GM19099 (cell line): ENCODE results near the gene ABCA6.

ENCODE experiments used
- POLR2A ChIP-seq: IDR thresholded peaks from 3 replicates; pipeline ENCODE4 v1.6.1; 2011; ENCODE audit warnings: low read depth; ENCODE audit not compliant: insufficient read length; ENCODE audit errors: extremely low read depth

Gene ABCA6

GRCh38 chr17:69066482-69066881 is 75.2 kb downstream of the ABCA6 start:
- TF ChIP-seq POLR2A: no peak

- no peak for TF ChIP-seq POLR2A
Observed at GRCh38 chr17:69065113-69065512, 76.6 kb downstream of the ABCA6 start.

- TF ChIP-seq POLR2A: no peak
Observed at GRCh38 chr17:69064476-69064875, 77.2 kb downstream of the ABCA6 start.

- no peak for TF ChIP-seq POLR2A
Observed at GRCh38 chr17:69064001-69064400, 77.7 kb downstream of the ABCA6 start.

GRCh38 chr17:69062860-69063581 is 78.7 kb downstream of the ABCA6 start:
- no peak for TF ChIP-seq POLR2A

GRCh38 chr17:69061721-69062556 is 79.8 kb downstream of the ABCA6 start:
- TF ChIP-seq POLR2A: no peak

GRCh38 chr17:69060822-69061221 is 80.9 kb downstream of the ABCA6 start, which contains the start of gene ABCA9:
Gene ABCA9 (minus strand): TSS chr17:69060927. CDS start chr17:69051126, 9,801 bp downstream.
- TF ChIP-seq POLR2A: no peak

- no peak for TF ChIP-seq POLR2A
Observed at GRCh38 chr17:69059458-69060175, 82.1 kb downstream of the ABCA6 start.

GRCh38 chr17:69058165-69058564 is 83.5 kb downstream of the ABCA6 start:
- no peak for TF ChIP-seq POLR2A

GRCh38 chr17:69057280-69057679 is 84.4 kb downstream of the ABCA6 start:
- TF ChIP-seq POLR2A: no peak

- no peak for TF ChIP-seq POLR2A
Observed at GRCh38 chr17:69056179-69056823, 85.4 kb downstream of the ABCA6 start.

GRCh38 chr17:69055334-69055733 is 86.4 kb downstream of the ABCA6 start:
- no peak for TF ChIP-seq POLR2A

GRCh38 chr17:69050999-69051775 is 90.5 kb downstream of the ABCA6 start:
- no peak for TF ChIP-seq POLR2A

- no peak for TF ChIP-seq POLR2A
Observed at GRCh38 chr17:69048634-69049033, 93.1 kb downstream of the ABCA6 start.
